WTC11 (cell line): ENCODE results near the gene SLC41A3.
"Not testable (repeated sequence)": the region's sequence is repeated elsewhere in the genome, so short reads cannot be mapped to it uniquely, and the experiment has no call there.

Source experiments
- ATF2 ChIP-seq: sonication (generic); formaldehyde crosslinking; IDR thresholded peaks from 2 replicates; pipeline ENCODE4 v1.8.1; 2022; ENCODE audit warnings: low read depth, missing genetic modification reagents, borderline replicate concordance
- CREM ChIP-seq: sonication (generic); formaldehyde crosslinking; IDR thresholded peaks from 2 replicates; pipeline ENCODE4 v1.8.1; 2022; ENCODE audit warnings: mild to moderate bottlenecking, missing genetic modification reagents, moderate library complexity
- CTCF ChIP-seq: fragments of 200-600 bp; IDR thresholded peaks from 2 replicates; pipeline ENCODE4 v1.8.0; 2022; ENCODE audit warnings: antibody characterized with exemption
- ELF4 ChIP-seq: sonication (generic); formaldehyde crosslinking; IDR thresholded peaks from 2 replicates; pipeline ENCODE4 v1.8.1; 2022; ENCODE audit warnings: low read depth, mild to moderate bottlenecking, moderate library complexity, missing genetic modification reagents
- FOXP1 ChIP-seq: sonication (generic); formaldehyde crosslinking; IDR thresholded peaks from 2 replicates; pipeline ENCODE4 v1.8.0; 2022; ENCODE audit warnings: missing genetic modification reagents, mild to moderate bottlenecking, moderate library complexity, borderline replicate concordance
- JUN ChIP-seq: sonication (generic); formaldehyde crosslinking; IDR thresholded peaks from 2 replicates; pipeline ENCODE4 v1.8.0; 2023; ENCODE audit warnings: mild to moderate bottlenecking, missing genetic modification reagents
- SMAD4 ChIP-seq: sonication (generic); formaldehyde crosslinking; IDR thresholded peaks from 2 replicates; pipeline ENCODE4 v1.8.0; 2022; ENCODE audit warnings: mild to moderate bottlenecking, missing genetic modification reagents
- SP1 ChIP-seq: sonication (generic); formaldehyde crosslinking; conservative IDR thresholded peaks from 2 replicates; pipeline ENCODE4 v1.8.1; 2022; ENCODE audit warnings: missing genetic modification reagents
- TEAD1 ChIP-seq: sonication (generic); formaldehyde crosslinking; IDR thresholded peaks from 2 replicates; pipeline ENCODE4 v1.8.0; 2022; ENCODE audit warnings: mild to moderate bottlenecking, missing genetic modification reagents
- ZNF281 ChIP-seq: sonication (generic); formaldehyde crosslinking; IDR thresholded peaks from 2 replicates; pipeline ENCODE4 v1.8.0; 2023; ENCODE audit warnings: mild to moderate bottlenecking, missing genetic modification reagents
- ZNF317 ChIP-seq: sonication (generic); formaldehyde crosslinking; IDR thresholded peaks from 2 replicates; pipeline ENCODE4 v1.8.1; 2023; ENCODE audit warnings: low read depth, mild to moderate bottlenecking, moderate library complexity, missing genetic modification reagents, borderline replicate concordance
- ZNF512 ChIP-seq: sonication (generic); formaldehyde crosslinking; IDR thresholded peaks from 2 replicates; pipeline ENCODE4 v1.8.1; 2022; ENCODE audit warnings: missing genetic modification reagents, borderline replicate concordance

GRCh38 chr3:125957020-125957419 is 126.9 kb downstream of the SLC41A3 start:
- not testable (repeated sequence) for TF ChIP-seq CREM (CRISPR knock-in tag); SMAD4; ELF4 (CRISPR knock-in tag); ZNF512 (CRISPR knock-in tag); SP1 (CRISPR knock-in tag); JUN (CRISPR knock-in tag); CTCF; ZNF281; ATF2 (CRISPR knock-in tag); FOXP1 (CRISPR knock-in tag); ZNF317 (CRISPR knock-in tag); TEAD1
